NCI-H2081 treated with DMSO at 0.1 percent for 48 hours (cell line): ENCODE results near the gene C1orf94.

Experiments
- DNase-seq: peaks from one replicate; lab custom pipeline; 2025; lab: John Stamatoyannopoulos, UW

Gene C1orf94, protein sequence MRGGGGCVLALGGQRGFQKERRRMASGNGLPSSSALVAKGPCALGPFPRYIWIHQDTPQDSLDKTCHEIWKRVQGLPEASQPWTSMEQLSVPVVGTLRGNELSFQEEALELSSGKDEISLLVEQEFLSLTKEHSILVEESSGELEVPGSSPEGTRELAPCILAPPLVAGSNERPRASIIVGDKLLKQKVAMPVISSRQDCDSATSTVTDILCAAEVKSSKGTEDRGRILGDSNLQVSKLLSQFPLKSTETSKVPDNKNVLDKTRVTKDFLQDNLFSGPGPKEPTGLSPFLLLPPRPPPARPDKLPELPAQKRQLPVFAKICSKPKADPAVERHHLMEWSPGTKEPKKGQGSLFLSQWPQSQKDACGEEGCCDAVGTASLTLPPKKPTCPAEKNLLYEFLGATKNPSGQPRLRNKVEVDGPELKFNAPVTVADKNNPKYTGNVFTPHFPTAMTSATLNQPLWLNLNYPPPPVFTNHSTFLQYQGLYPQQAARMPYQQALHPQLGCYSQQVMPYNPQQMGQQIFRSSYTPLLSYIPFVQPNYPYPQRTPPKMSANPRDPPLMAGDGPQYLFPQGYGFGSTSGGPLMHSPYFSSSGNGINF

DNA sequence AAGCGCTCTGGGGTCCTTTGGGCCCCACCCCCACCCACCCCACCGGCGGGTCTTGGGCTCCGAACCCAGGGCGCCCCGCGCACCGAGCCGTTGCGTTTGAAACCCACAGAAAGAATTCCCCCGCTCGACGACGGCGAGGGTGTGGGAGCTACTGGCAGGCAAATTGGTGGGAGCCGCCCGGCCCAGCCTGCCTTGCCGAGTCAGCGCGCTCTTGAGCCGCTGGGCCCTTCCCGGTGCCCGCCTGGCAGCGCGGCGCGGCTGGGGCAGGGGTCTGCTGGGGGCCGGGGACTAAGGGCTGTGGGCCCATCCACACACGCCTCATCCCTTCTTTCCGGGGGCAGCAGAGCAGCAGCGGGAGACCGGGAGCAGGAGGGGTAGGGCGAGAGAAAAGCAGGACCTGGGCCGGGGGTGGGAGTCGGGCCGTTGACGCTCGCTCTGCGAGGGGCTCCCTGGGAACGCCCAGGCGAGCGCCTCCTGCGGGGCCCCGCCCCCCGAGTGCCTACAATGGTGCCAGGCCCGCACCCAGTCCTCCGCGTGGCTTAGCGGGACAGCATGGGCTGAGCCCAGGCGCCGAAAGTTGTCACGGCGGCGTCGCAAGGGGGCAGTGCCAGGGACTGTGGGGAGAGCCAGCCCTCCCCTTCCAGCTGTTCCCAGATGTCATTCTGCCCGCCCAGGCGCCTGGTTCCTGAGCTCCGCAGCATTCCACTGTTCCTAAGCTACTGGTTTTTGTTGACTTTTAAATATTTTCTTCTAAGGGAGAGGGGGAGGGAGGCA lies at the start of gene C1orf94:
C1orf94 (plus strand) TSS at position 78 of the 774 bp plus-strand sequence. CDS start 883 bp downstream, outside the sequence.
- DNase-seq: no peak

DNA sequence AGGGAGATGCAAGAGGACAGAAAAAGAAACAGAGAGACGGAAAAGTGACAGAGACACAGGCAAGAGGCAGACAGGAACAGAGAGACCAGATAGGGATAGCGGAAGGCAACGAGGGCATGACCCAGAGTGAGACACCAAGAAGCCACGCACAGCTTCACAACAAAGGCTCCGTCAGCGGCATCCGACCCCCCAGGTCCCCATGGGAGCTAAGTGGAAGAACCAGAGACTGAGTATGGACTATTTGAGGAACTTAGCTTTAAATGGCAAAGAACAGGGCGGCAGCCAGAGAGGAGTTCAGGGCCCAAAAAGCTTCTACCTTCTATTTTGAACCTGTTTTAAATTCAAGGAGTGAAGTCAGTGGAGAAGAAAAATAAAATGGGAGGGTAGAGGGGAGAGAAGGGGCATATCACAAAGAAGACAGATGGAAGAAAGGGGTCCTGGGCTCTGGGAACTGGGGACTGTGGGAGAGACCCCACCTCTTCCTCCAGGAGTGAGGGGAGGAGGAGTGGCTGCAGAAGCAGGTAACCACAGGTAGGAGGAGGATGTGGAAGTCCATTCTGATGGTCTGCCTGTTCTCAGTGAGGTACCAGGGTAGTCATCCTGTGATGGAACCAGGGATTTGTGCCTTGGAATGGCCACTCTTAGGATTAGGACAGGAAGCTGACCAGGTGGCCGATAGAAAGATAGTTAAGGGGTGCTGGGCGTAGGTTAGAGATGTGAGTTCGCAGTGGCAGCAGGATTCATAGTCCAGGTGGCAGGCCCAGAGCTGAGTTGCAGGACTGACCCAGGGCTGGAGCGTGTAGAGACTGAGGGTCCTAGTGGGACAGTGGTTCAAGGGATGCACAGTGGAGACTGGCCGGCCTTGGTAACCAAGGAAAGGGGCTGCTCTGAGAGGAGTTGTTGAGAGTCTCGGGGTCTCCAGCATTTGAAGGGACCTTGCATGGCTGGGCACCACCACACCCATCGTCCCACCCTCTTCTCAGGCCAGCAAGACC lies 49.4 kb upstream of the C1orf94 start:
- no peak for DNase-seq

DNA sequence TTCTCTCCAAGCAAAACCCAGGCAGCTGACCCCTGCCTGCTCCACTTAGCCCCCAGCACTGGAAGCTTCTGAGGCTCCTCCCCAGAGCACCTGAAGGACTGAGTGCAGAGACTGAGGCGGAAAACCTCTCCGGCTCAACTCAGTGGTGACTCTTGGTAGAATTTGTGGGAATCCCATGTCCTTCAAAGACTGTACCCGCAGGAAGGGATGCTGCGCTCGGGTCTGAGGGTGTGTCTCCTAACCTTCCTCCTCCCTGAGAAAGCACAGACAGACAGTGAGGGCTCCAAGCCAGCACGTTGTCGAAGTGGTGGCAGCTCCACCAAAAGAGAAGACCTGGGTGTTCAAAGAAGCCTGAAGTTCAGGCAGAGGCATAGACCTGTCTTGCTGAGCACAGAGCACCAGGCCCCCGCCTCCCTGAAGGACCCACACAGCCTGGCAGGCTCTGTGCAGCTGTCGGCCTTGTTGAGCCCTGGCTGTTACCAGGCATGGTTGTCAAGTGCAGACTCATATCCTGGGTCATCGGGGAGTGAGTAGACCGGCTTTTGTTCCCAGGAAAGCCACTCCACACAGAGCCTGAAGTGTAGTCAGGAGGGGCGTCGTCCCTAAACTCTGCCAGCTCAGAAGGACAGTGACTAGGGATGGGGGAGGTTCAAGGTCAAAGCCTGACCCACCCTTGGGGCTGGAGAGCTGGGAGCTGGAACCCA lies 48.4 kb upstream of the C1orf94 start:
- DNase-seq: no peak

DNA sequence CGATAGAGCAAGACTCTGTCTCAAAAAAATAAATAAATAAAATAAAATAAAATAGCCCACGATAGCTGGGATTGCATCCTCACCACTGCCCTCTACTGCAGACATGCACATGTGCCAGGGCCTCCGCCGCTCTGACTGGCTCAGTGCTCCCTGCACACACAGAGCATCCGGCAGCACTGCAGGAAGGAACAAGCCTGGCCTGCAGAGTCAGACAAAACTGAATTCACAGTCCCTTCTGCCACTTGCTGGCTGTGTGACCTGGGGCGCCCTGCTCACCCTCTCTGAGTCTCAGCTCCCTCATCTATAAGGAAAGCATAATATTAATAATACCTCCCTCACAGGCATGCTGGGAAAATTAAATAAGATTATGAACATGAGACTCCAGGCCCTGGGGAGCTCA lies 47.1 kb upstream of the C1orf94 start:
- DNase-seq: no peak

DNA sequence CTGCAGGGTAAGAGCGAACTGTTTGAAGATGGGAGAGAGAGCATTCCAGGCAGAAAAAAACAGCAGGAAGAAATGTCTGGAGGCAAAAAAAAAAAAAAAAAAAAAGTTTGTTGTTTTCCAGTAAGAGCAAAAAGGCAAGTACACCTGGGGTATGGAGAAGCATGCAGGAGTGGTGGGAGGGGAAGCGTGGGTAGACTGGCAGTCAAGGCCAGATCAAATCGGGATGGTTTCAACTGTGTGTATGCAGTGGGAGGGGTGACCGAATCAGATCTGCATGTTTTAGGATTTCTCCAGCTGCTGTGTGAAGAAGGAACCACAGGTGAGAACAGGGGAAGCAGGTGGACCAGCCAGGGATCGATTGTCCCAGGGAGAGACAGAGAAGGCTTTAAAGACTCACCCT lies 46.4 kb upstream of the C1orf94 start:
- no peak for DNase-seq

DNA sequence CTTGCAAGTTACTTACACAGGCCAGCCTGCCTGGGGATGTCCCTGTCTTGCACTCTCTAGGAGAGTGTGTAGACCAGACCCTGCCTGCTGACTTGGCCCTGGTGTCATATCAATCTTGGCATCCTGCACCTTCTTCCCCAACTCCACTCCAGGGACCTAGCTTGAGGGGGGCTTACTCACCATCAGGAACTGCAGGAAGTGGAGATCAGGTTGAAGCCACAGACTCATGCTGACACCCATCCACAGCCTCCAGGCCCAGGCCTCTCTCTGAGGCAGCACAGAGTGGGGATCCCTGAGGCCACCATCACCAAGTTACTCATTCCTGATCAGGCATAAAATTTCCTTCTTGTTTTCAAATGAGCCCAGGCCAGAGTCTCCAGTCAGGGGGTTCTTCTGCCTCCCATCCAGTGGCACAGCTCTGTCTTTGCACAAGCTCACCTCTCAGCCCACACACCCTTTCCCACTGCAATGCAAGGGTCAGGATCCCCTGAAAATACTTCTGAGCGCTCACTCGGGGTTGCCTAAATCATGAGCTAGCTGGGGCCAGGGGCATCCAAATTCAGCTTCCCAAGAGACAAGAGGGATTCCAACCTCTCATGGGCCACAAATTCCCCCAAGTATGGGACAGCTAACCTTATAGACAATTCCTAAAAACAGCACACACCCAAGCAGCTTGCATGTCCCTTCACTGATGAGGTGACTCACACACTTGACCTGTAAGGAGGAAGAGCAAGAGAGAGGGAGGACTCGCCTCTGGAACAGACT lies 45.1 kb upstream of the C1orf94 start:
- no peak for DNase-seq

DNA sequence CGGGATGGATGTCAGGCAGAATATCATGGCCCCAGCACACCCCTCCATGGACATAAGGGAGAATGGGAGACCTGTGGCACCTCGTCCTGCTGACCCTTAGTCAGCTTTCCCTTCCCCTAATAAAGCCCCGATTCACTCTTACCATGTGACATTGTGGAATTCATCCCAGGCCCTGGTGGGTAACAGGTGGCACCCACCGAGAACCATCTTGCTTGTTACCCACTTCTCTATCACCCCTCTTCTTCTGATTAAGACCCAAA lies 44.6 kb upstream of the C1orf94 start:
- DNase-seq: no peak

DNA sequence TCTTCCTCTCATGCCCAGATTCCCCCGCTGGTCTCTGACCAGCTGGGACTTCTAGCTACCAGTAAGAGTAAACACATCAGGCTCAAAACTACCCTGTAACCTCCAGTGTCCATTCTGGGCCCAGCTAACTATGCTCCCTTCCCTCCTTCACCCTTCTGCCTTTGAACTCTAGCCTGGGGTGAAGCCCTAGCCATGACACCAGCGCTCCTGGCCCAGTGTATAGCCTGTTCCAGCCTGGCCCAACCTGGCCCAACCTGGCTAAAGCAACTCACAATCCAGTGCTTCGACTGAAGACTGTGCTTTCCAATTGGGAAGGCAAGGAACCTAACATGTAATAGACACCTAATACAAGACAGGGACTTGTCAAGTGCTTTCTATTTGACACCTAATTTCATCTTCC lies 39.3 kb upstream of the C1orf94 start:
- DNase-seq: no peak

DNA sequence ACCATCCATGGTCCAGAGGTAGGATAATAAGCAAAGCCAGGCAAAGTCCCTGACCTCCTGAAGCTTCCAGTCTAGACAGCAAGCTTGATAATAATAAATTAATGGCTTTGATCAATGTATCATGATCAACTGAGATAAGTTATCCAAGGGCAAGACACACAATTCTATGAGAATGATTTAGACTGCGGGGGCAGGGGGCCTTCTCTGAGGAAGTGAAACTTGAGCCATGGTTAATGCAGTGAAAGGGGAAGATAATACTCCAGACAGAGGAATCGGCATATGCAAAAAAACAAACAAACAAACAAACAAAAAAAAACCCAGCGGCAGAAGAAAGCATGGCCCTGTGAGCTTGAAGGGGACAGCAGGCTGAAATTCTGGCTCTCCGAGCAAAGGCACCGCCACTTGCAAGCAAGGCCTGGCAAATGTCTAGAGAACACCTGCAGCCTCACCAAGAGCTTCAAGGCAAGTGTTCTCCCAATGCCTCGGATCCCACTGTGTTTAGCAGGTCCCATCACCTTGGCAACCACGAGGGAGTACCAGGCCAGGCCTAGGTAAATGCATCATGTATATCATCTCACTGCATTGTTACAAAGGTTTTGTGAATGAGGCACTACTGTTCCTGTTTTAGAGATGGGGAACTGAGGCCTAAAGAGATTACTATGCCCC lies 36.6 kb upstream of the C1orf94 start:
- no peak for DNase-seq

DNA sequence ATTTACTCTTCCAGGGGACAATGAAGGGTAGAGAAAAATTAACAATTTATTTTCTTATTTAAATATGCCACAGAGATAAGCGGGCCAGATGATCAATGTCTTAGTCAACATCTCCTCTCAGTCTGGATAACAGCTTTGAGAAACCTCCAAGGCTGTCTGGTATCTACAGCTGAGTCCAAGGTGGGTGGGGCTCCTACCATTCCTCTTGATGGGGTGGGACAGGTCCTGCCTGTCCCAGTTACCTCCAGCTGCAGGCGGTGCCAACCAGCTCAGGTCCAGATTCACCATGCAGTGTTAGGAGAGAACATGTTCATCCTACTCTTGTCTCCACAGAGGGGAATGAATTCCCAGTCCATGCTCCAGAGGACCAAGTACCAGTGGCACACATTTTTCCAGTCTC lies 32.7 kb upstream of the C1orf94 start:
- no peak for DNase-seq

DNA sequence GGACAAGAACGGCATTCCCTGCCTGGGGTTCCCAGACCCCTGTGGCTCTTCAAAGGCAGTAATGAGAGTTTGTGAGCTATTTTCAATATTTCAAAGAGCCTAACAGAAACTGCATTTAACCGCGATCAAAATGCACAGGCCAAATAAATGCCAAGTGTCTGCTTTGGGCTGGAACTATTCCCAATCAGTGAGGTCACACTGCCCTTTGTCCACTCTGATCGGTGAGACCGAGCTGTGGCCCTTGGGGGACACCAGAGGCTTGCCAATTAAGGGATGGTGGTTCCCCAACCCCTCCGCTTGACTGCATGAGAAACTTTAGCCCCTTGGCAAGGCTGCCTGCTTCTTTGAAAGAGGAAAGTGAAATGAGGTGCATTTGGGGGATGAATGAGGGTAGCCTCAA lies 31.9 kb upstream of the C1orf94 start:
- DNase-seq: no peak

DNA sequence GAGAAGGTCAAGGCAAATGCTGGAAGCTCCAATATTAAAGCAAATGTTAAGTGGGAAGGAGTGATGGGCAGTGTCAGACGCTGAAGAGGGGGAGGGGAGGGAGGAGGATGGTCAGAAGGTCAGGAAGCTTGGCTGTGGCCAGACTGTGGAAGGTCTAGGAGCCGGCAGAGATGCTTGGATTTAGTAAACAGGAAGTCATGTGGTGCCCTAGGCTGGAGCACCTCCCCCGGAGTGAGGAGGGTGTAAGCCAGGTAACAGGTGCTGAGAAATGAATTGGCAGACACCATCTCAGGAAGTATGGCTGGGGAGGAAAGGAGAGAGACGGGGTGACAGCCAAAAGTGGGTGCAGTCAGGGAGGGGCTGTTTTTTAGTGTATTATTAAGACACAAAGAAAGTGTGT lies 29.4 kb upstream of the C1orf94 start:
- DNase-seq: no peak

DNA sequence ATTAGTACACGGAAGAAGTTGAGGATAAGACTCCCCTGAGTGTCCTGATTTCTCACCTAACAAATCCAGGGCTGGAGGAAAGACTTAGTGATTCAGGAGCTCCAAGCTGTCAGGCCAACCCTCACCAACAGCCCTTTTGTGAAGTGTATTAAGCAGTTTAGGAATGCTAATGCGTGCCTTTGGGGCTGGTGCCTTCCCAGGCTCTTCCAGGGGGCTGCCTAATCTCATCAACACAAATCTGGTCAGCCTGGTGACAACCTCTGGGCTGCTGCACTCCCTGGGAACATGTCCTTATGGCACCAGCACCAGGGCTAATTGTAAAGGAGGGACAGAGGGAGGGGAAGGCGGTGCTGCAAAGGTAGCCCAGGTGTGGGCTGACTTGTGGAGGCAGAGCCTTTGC lies 27.2 kb upstream of the C1orf94 start:
- no peak for DNase-seq

DNA sequence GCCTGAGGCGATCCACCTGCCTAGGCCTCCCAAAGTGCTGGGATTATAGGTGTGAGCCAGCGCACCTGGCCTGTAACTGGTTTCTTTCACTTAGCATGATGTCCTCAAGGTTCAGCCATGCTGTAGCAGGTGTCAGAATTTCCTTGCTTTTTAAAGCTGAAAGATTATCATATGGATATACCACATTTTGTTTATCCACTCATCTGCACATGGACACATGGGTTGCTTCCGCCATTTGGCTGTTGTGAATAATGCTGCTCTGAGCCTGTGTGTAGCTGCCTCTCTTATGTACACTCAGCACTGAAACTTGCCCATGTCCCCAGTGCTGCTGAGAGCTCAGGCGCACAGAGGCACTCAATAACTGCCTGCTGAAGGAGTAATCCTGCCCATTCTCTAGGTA lies 23.5 kb upstream of the C1orf94 start:
- DNase-seq: no peak

DNA sequence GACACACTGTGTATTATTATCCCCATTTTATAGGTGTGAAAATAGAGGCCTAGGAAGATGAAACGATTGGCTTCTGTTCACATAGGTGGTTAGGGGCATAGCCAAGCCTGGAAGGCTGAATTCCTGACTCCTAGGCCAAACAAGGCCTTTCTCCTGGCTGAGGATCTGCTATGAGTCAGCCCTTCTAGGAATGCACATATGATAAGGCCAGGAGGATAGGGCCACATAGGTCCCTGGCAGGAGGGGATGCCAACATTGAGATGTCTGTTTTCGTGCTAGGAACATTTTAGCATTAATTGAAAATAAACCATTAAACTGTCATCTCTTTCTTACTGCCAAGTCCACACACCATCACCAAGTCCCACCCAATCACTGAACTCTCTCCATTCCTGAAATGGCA lies 20.8 kb upstream of the C1orf94 start:
- DNase-seq: no peak

DNA sequence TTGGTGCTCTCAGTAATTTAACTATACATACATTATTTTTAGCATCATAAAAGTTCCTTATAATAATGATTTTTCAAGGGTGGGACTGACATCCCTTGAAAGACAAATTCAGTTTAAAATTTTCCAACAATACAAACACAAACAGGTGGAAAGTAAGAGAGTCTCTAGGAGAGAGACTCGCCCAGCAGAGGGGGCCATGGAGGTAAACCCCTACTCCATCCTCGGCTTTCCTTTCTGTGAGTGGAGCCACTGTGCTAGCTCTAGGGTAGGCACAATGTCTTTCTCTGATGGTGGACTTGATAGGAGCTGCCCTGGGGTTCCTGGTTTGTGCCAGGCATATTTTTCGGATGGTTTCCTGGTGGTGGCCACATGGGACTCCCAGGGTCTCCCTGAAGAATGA lies 20.0 kb upstream of the C1orf94 start:
- no peak for DNase-seq

DNA sequence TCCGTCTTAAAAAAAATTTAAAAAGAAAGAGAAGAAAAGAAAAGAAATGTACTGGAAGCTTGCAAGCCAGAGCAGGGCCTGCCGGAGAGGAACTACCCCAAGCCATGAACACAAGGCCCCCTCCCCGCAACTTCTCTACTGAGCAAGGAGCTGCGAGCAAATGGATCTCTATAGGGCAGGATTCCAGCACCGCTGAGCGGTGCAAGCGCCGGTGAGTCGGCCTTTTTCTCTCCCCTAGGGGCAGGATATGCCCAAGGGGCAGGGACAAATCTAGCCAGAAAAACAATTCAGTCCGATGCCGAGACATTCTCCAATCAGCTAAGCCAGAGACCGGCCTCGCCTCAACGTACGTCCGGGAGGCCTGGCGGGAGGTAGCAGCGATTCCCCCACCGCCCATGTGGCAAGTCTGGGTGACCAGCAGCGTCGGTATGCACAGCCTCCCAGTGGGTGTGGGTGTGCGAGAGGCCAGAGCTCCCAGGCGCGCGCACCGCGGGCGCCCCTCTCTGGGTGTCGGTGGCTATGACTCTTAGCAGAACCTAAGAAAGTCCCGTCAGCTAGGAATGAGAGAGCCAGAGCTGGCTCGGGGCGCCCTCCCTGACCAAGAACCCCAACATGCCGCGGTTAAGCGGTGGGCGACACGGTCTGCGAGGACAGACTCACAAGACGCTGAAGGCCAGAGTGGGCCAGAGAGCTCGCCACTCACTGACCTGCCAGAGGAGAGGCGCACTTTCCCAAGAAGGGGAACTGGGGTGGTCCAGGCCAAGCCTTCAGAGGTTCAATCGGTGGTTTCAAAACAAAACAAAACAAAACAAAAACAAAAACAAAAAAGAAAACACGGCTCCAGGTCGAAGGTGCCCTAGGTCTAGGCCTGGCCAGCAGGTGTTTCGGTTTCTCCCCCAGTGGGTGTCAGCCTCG lies 13.6 kb upstream of the C1orf94 start:
- DNase-seq: no peak

DNA sequence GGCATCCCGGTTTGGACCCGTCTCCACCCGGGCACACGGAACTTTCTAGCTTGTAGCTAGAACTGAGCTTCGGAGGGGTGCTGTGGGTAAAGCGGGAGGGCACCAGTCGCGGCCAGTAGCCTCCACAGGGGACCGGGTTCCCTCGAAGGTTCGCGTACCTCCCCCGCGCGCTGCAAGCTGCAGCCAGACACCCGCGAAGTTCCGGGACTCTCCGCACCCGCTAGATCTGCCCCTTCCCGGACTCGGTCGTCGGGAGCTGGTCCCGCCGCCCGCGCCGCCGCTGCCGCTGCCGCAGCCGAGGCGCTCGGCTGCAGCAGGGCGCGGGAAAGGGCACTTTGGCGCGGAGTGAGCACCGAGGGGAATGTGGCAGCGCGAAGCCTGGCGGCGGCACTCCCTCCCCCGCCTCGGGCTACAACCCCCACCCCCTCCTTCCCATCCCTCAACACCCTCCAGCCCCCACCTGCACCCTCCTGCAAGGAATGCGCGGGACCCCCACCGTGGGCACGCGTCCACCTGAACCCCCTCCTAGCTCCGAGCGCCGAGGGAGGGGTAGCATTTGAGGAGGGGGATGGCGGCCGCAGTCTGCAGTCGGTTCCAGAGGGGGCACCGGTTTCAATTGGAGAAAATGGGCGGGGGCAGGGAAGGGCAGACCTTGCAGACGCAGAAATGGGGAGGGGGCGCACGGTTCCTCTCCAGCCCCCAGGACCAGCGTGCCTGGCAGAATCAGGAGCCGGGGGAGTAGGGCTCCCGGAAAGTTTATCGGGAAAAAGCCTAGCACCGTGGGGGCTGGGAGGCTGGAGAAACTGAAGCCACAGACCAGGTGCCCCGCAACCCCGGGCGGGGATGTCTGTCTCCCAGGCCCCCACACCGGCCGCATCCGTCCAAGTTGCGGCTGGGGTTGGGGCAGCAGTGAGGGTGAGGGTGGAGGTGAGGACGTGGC lies 12.6 kb upstream of the C1orf94 start:
- no peak for DNase-seq
